ENCODE data around the gene EIF5. TPM values are rescaled to one million over a fixed set of nuclear protein-coding genes. Genes with fewer than 3 reads are reported as not detected.

EIF5 gene
- total RNA-seq, 1 experiment from 2014 or later, result 123 TPM

GRCh38 chr14:103310576-103311095 lies 23.4 kb upstream of the EIF5 start:
- no peak for DNase-seq (ENCODE audit: low read depth)

- no peak for DNase-seq (ENCODE audit: low read depth)
Observed at GRCh38 chr14:103311171-103311997, 22.7 kb upstream of the EIF5 start.

DNA sequence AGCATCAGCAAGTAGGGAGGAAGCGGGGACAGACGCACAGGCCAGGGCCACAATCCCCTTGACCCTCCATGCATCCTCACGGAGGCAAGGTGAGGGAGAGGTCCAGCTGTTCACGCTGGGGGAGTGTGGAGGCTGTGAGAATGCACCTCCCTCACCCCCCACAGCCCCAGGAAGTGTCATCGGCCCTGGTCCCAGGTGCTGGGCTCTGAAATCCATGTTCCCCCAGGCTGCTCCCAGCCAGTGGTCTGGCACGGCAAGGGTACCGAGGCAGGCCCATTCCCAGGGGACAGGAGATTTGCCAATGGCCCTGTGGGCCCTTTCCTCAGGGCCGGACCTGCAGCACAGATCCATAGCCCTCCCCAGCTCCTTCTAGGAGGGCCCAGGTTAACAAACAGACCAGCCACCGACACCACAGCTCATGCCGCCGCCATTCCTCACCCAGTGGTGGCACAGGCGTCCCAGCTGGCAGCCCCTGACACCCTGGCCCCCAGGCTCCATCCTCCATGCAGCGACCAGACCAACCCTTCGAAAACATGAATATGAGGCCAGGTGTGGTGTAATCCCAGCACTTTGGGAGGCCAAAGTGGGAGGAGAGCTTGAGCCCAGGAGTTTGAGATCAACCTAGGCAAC lies 21.9 kb upstream of the EIF5 start:
- no peak for DNase-seq (ENCODE audit: low read depth)

DNA sequence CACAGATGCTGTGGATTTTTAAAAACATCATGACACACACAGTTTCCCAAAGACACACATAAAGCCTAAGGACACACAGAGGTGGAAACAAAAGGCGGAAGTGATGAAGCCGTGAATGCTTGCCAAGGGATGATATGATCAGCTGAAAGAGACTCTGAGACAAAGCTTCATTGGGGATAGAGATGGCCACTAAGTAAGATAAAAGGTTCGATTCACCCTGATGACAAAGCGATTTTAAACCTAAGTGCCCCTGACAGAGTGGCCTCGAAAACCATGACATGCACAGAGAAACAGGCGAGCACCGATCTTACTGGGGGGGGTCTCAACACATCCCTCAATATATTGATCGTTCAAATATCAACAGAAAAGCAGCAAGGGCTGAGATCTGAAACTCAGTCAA lies 20.3 kb upstream of the EIF5 start:
- DNase-seq (ENCODE audit: low read depth), result peak; percentile 38

GRCh38 chr14:103314496-103315277 lies 19.4 kb upstream of the EIF5 start:
- DNase-seq (ENCODE audit: low read depth), result no peak

DNA sequence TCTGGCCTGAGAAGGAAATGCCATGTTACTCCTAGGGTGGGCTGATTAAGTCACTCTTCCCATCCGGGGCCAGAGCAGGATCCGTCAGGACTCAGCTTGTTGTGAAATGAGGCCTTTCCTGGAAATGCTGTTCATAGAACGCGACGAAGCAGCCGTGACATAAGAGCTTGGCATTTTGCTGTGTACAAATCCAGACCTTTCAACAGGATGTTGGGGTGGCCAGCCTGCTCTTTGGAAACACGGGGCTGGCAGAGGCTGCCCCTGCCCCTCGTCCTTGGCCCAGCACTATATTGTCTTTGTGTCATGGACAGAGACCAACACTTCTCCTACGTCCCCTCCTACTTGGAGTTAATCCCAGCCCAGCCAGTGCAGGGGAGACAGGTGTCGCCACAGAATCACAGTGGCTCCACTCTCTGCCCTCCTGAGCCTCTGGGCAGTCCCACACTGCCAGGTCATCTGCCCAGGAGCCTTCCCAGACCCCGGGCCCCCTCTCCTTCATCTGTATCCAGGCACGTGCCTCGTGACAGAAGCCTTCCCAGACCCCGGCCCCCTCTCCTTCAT lies 18.6 kb upstream of the EIF5 start:
- peak; percentile 7 for DNase-seq (ENCODE audit: low read depth)

GRCh38 chr14:103315941-103316340 lies 18.1 kb upstream of the EIF5 start:
- DNase-seq (ENCODE audit: low read depth), result no peak

GRCh38 chr14:103316721-103317121 lies 17.3 kb upstream of the EIF5 start:
- DNase-seq (ENCODE audit: low read depth), result no peak

DNA sequence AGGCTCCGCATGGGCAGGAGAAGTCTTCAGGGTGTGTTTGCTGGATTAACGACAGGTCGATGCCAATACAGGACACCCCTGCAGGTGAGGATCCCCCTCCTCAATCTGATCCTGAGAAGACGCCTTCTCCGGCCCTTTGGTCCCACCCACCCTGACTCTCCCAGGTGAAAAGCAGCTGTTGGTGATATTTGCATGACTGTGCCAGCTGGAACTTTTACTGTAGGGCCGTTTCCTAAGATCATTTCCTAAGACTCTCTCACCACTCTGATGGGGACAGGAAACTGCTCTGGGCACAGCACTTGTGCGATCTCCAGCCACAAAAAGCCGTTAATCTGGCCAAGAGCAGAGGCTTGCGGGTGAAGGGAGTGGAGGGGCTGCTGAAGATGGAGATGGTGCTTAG lies 16.8 kb upstream of the EIF5 start:
- DNase-seq (ENCODE audit: low read depth), result no peak

- DNase-seq (ENCODE audit: low read depth), result no peak
Observed at GRCh38 chr14:103317976-103318580, 16.0 kb upstream of the EIF5 start.

- DNase-seq (ENCODE audit: low read depth), result no peak
Observed at GRCh38 chr14:103318750-103319419, 15.2 kb upstream of the EIF5 start.

DNA sequence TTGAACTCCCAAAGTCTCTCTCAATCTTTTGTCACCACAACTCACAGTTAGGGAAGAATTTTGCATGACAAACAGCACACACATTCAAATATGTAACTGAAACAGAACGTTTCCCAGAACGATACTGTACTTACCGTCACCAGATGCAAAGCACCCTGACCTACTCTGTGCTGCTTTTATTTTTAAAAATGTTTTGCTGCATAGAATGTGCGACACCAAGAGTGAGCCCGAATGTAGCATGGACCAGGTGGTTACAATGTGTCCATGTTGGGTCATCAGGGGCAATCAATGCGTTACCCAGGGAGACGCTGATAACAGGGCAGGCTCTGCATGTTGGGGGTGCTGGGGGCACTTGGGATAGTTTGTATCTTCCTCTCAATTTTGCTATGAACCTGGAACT lies 14.6 kb upstream of the EIF5 start:
- no peak for DNase-seq (ENCODE audit: low read depth)

DNA sequence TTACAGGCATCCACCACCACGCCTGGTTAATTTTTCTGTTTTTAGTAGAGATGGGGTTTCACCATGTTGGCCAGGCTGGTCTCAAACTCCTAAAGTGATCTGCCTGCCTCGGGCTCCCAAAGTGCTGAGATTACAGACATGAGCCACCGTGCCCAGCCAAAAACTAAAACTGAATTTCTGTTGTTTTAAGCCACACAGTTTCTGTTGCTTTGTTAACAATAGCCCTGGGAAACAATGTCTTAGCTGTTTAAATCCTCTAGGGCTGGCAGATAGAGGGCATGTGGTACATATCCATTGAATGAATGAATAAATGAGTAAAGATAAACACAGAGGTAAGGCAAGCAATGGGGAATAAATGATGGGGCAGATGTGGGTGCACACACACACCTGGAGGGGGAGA lies 8.0 kb upstream of the EIF5 start:
- no peak for DNase-seq (ENCODE audit: low read depth)

DNA sequence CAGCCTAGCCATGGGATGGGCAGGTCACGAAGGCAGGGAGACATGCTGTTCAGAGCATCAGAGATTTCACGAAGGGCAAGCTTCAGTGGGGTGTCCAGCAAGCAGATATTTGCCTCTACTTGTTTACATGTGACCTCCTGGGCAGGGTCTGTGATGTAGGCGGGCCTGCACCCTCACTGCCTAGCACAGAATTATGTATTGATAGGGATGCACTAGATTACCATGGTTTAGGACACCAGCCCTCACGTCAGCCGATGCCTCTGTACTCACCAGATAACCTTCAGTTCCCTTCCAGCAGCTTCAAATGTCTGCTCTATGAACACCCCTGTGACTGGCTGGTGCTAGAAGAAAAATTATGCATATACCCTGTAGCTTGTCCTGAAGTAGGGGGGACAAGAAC lies 5.1 kb upstream of the EIF5 start:
- DNase-seq (ENCODE audit: low read depth), result no peak

- DNase-seq (ENCODE audit: low read depth), result peak; percentile 10
Observed at GRCh38 chr14:103329401-103330347, 4.4 kb upstream of the EIF5 start.

- no peak for DNase-seq (ENCODE audit: low read depth)
Observed at GRCh38 chr14:103330536-103330935, 3.5 kb upstream of the EIF5 start.

GRCh38 chr14:103332143-103332919 lies 1.7 kb upstream of the EIF5 start:
- no peak for DNase-seq (ENCODE audit: low read depth)

GRCh38 chr14:103334644-103335622 lies 896 bp downstream of the EIF5 start:
- peak; percentile 68 for DNase-seq (ENCODE audit: low read depth)

Data from RPMI7951 (cell line).